Dermis blood vessel endothelial cell (primary cell): ENCODE measurements around the gene CD109. TPM values are rescaled to one million over a fixed set of nuclear protein-coding genes. Genes with fewer than 3 reads are reported as not detected.
"Not testable (repeated sequence)": the region's sequence is repeated elsewhere in the genome, so short reads cannot be mapped to it uniquely, and the experiment has no call there.

ENCODE experiments used
- DNase-seq: peaks from one replicate; pipeline ENCODE4 v3.0.0; 2010
- total RNA-seq: library from RNA; depleted of rRNA; stranded (reverse); fragments of >200 nt; gene quantifications from 2 replicates; pipeline ENCODE4 v1.2.3, GENCODE V29; 2014

CD109 gene
- total RNA-seq, 1 donor from 2014 or later = 25.2 TPM

- DNase-seq = peak; percentile 29
Measured at GRCh38 chr6:73792738-73793137, 96.7 kb downstream of the CD109 start.

- DNase-seq = no peak
Measured at GRCh38 chr6:73796881-73797280, 100.9 kb downstream of the CD109 start.

DNA sequence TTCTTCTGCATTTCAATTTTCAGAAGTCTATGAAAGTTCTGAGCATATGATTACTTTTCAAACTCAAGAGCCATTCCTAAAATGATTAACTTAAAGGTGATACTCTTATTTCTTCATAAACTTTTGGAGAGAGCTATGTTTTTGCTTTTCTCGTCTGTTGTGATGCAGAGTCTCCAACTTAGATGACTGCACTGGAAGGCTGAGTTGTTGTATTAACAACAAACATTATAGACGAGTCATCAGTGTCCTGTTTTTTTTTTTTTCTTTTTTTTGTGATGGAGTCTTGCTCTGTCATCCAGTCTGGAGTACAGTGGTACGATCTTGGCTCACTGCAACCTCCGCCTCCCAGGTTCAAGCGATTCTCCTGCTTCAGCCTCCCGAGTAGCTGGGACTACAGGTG is 101.9 kb downstream of the CD109 start:
- DNase-seq = no peak

DNA sequence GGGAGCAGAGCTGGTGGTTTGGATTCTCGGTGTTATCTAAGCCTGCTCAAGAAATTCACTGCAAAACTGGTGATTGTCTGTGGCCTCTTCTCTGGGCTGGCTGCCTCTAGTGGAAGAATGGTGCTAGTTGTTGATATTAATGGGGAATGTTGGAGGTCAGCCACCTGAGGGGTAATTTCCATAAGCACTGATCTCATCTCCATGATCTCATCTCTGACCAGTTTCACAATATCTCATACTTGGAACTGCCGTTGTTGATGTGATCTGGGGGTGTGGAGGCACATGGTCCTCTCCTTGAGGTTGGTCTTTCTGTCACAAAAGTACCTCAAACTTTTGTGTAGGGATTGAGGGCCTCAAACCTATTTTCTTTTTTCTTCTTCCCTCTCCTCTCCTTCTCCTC is 102.6 kb downstream of the CD109 start:
- DNase-seq = peak; percentile 67

- DNase-seq = no peak
Measured at GRCh38 chr6:73800997-73801396, 105.0 kb downstream of the CD109 start.

- no peak for DNase-seq
Measured at GRCh38 chr6:73801652-73802268, 105.8 kb downstream of the CD109 start.

DNA sequence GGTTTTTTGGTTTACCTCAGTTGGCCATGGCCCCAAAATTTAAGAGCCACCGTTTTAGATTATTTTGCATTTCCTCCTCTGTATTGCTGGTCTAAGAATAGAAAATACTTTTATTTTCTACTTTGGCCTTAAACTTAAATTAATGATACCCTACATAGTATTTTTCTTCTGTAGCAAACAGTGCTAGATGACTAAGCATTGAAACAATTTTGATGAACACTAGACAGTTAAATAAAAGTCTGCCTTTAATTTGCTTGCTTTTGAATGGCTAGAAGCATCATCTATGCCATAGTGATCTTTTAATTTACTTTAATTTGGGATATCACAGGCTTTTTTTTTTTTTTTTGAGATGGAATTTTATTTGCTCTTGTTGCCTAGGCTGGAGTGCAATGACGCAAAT is 106.4 kb downstream of the CD109 start:
- DNase-seq = no peak

- peak; percentile 69 for DNase-seq
Measured at GRCh38 chr6:73803562-73804241, 107.7 kb downstream of the CD109 start.

DNA sequence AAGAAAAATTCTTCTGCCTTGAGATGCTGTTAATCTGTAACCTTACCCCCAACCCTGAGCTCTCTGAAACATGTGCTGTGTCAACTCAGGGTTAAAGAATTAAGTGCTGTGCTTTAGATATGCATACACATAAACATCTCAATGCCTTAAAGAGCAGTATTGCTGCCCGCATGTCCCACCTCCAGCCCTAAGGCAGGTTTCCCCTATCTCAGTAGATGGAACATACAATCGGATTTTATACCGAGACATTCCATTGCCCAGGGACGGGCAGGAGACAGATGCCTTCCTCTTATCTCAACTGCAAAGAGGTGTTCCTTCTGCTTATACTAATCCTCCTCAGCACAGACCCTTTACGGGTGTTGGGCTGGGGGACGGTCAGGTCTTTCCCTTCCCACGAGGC is 109.2 kb downstream of the CD109 start:
- not testable (repeated sequence) for DNase-seq

GRCh38 chr6:73805982-73806381 is 110.0 kb downstream of the CD109 start:
- not testable (repeated sequence) for DNase-seq

GRCh38 chr6:73811706-73812105 is 115.7 kb downstream of the CD109 start:
- no peak for DNase-seq

DNA sequence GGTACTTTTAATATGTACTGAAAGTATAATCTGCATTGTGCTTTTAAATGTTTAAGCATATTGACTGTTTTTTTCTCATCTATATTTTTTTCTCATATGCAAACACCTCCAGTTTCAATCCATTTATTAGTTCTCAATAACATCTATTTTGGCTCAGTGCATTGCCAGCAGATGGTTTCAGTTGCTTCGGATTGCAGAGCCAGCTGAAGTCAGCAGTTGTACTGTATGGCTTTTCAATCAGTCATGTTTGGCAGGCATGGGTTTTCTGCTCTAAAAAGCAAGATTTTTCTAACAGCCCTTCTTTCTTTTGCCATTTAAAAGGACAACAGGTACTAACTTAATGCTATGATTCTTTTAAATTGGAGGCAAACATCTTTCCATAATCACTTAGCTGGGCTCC is 121.2 kb downstream of the CD109 start:
- DNase-seq = no peak

- DNase-seq = no peak
Measured at GRCh38 chr6:73823046-73823735, 127.2 kb downstream of the CD109 start.

- DNase-seq = no peak
Measured at GRCh38 chr6:73823832-73824231, 127.8 kb downstream of the CD109 start.

- no peak for DNase-seq
Measured at GRCh38 chr6:73826571-73826970, 130.6 kb downstream of the CD109 start.

GRCh38 chr6:73830119-73830518 is 134.1 kb downstream of the CD109 start:
- DNase-seq = no peak

GRCh38 chr6:73832313-73832712 is 136.3 kb downstream of the CD109 start:
- DNase-seq = no peak

- not testable (repeated sequence) for DNase-seq
Measured at GRCh38 chr6:73844696-73845095, 148.7 kb downstream of the CD109 start.

DNA sequence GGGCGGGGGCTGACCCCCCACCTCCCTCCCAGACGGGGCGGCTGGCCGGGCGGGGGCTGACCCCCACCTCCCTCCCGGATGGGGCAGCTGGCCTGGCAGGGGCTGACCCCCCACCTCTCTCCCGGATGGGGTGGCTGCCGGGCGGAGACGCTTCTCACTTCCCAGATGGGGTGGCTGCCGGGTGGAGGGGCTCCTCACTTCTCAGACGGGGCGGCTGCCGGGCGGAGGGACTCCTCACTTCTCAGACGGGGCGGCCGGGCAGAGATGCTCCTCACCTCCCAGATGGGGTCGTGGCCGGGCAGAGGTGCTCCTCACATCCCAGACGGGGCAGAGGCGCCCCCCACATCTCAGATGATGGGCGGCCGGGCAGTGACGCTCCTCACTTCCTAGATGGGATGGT is 155.0 kb downstream of the CD109 start:
- not testable (repeated sequence) for DNase-seq

- peak; percentile 72 for DNase-seq
Measured at GRCh38 chr6:73854998-73855718, 159.2 kb downstream of the CD109 start.

DNA sequence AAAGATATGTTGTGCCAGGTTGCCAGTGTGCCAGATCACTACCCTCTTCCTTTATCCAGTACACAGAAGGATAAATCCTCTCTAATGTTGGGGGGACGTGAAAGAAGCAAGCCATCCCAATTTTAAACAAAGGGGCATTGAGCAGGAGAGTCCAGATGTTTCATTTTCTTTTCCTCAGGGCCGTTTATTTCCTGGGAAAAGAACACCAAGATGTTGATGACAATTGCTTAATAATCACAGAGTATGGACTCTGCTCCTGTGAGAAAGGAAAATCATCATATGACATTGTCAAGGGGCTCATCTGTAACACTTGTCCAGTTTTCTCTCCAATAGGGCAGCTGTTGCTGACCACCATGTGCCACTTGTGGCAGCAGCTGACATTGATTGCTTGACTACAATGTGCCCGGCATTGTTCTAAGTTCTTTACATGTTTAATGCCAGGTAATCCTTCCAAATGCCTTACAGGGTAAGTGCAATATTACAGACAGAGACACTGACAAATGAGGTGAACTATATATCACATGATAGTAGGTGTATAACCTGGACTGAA is 161.4 kb downstream of the CD109 start:
- no peak for DNase-seq

DNA sequence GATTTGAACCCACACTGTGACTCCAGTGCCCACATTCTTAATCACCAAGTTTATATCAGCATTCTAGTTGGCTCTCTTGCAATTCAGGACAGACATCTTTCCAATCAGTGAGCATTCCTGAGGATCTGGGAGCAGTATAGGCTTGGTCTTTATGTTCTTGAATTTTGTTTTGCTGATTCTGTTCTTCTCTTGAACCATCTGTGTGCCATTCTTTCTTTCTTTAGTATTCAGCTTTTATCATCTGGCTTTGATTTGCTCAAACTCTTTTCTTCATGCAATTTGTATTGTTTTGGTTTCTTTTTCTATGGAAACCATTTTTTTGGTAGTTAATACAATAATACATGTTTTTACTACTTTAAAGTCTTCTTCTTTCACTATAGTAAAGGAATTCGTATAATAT is 162.4 kb downstream of the CD109 start:
- no peak for DNase-seq

- no peak for DNase-seq
Measured at GRCh38 chr6:73860303-73860702, 164.3 kb downstream of the CD109 start.
